Liver (tissue), 9 donors: ENCODE data around the gene LCMT2. TPM values are rescaled to one million over a fixed set of nuclear protein-coding genes. Genes with fewer than 3 reads are reported as not detected.

Source experiments
- DNase-seq: peaks from one replicate; pipeline ENCODE4 v3.0.0-alpha.2; 2017; ENCODE audit warnings: low spot score
- H3K27ac ChIP-seq, 2 donors: one replicate each; pipeline ENCODE4 v1.7.0; 2013; ENCODE audit warnings: inconsistent platforms in 2 of 2, low read length in 2 of 2, control low read depth in 1 of 2, low read depth in 1 of 2, mild to moderate bottlenecking in 1 of 2
- H3K27me3 ChIP-seq, 4 donors: one replicate each; pipeline versions ENCODE4 v1.6.1 to v1.7.0; 2013; ENCODE audit warnings: low read length in 3 of 4, inconsistent platforms in 1 of 4, mild to moderate bottlenecking in 1 of 4, moderate library complexity in 1 of 4; ENCODE audit not compliant: control insufficient read depth in 4 of 4, insufficient read depth in 4 of 4
- H3K36me3 ChIP-seq, 4 donors: one replicate each; pipeline versions ENCODE4 v1.6.1 to v1.7.0; 2013; ENCODE audit warnings: low read length in 3 of 4, mild to moderate bottlenecking in 3 of 4, low read depth in 1 of 4, moderate library complexity in 1 of 4; ENCODE audit not compliant: control insufficient read depth in 4 of 4, insufficient read depth in 3 of 4
- H3K4me1 ChIP-seq, 4 donors: one replicate each; pipeline versions ENCODE4 v1.6.1 to v1.7.0; 2013; ENCODE audit warnings: low read length in 3 of 4, mild to moderate bottlenecking in 3 of 4, moderate library complexity in 1 of 4; ENCODE audit not compliant: control insufficient read depth in 4 of 4, insufficient read depth in 4 of 4
- H3K4me3 ChIP-seq, 3 donors: one replicate each; pipeline versions ENCODE4 v1.6.1 to v1.7.0; 2013; ENCODE audit warnings: low read length in 3 of 3, control low read depth in 1 of 3, low read depth in 1 of 3, mild to moderate bottlenecking in 1 of 3
- H3K9ac ChIP-seq, 2 donors: one replicate each; pipeline ENCODE4 v1.7.0; 2013; ENCODE audit warnings: low read length in 2 of 2, mild to moderate bottlenecking in 2 of 2, moderate library complexity in 2 of 2, control low read depth in 1 of 2, low read depth in 1 of 2
- H3K9me3 ChIP-seq, 4 donors: one replicate each; pipeline versions ENCODE4 v1.6.1 to v1.7.0; 2013; ENCODE audit warnings: low read length in 3 of 4; ENCODE audit not compliant: control insufficient read depth in 4 of 4
- ATF3 ChIP-seq: IDR thresholded peaks from 2 replicates; pipeline ENCODE4 v1.6.1; 2016; ENCODE audit warnings: antibody characterized with exemption
- EGR1 ChIP-seq, 2 donors: IDR thresholded peaks; 2 replicates each; pipeline ENCODE4 v1.6.1; 2016 to 2018; ENCODE audit warnings: antibody characterized with exemption in 2 of 2, low read depth in 2 of 2
- FOXA1 ChIP-seq: IDR thresholded peaks from 2 replicates; pipeline ENCODE4 v1.6.1; 2016; ENCODE audit warnings: antibody characterized with exemption
- FOXA2 ChIP-seq: IDR thresholded peaks from 2 replicates; pipeline ENCODE4 v1.6.1; 2016; ENCODE audit warnings: antibody characterized with exemption
- GABPA ChIP-seq, 2 donors: IDR thresholded peaks in 1 of 2; conservative IDR thresholded peaks in 1 of 2; 2 replicates each; pipeline ENCODE4 v1.6.1; 2016; ENCODE audit warnings: antibody characterized with exemption in 2 of 2, mild to moderate bottlenecking in 1 of 2, moderate library complexity in 1 of 2
- HNF4A ChIP-seq, 2 donors: conservative IDR thresholded peaks; 2 replicates each; pipeline ENCODE4 v1.6.1; 2016; ENCODE audit warnings: antibody characterized with exemption in 2 of 2, mild to moderate bottlenecking in 2 of 2
- JUND ChIP-seq, 2 donors: IDR thresholded peaks; 2 replicates each; pipeline ENCODE4 v1.6.1; 2016; ENCODE audit warnings: antibody characterized with exemption in 2 of 2
- RAD21 ChIP-seq, 2 donors: IDR thresholded peaks; 2 replicates each; pipeline ENCODE4 v1.6.1; 2016; ENCODE audit warnings: antibody characterized with exemption in 2 of 2, mild to moderate bottlenecking in 2 of 2
- RXRA ChIP-seq, 2 donors: IDR thresholded peaks; 2 replicates each; pipeline ENCODE4 v1.6.1; 2017 to 2018; ENCODE audit warnings: antibody characterized with exemption in 2 of 2, mild to moderate bottlenecking in 1 of 2
- SP1 ChIP-seq: IDR thresholded peaks from 2 replicates; pipeline ENCODE4 v1.6.1; 2018; ENCODE audit warnings: antibody characterized with exemption, mild to moderate bottlenecking
- TAF1 ChIP-seq: conservative IDR thresholded peaks from 2 replicates; pipeline ENCODE4 v1.6.1; 2016; ENCODE audit warnings: antibody characterized with exemption, mild to moderate bottlenecking
- YY1 ChIP-seq: IDR thresholded peaks from 2 replicates; pipeline ENCODE4 v1.6.1; 2016; ENCODE audit warnings: antibody characterized with exemption, mild to moderate bottlenecking
- ZBTB33 ChIP-seq: IDR thresholded peaks from 2 replicates; pipeline ENCODE4 v1.6.1; 2016; ENCODE audit warnings: antibody characterized with exemption
- WGBS: extraction: QIAGEN DNeasy Blood & Tissue Kit; methylation state at CpG from one replicate; pipeline ENCODE4 v1.1.7; 2013; 5-methylcytosine and 5-hydroxymethylcytosine counted together
- polyA plus RNA-seq, 2 donors: library from polyadenylated mRNA; stranded (reverse) in 1 of 2; unstranded in 1 of 2; fragments of 200-250 nt in 1 of 2; fragments of >200 nt in 1 of 2; fragmentation: Nextera tagmentation in 1 of 2; extraction: Ambion mirVana in 1 of 2; gene quantifications; one replicate each; pipeline versions ENCODE4 v1.2.1 to v1.2.3, GENCODE V29; 2013 to 2015
- total RNA-seq, 2 donors: library from RNA; depleted of rRNA; stranded (reverse); fragments of >200 nt; gene quantifications; one replicate each; pipeline ENCODE4 v1.2.3, GENCODE V29; 2014
- TF ChIP-seq, protein P1 (sequence below): IDR thresholded peaks from 2 replicates; pipeline ENCODE4 v1.6.1; 2016; ENCODE audit warnings: antibody characterized with exemption
- TF ChIP-seq, protein P2 (sequence below): fragments of 150-350 bp; IDR thresholded peaks from 2 replicates; pipeline ENCODE4 v1.5.1; 2017; ENCODE audit warnings: improper control_type of control experiment, low read depth, low read length; ENCODE audit not compliant: missing input control
- donor health status: healthy.
- donor health status: healthy.
- donor health status: healthy.
- donor health status: healthy.
- donor health status: healthy.

The LCMT2 gene
- total and polyA plus RNA-seq, 4 donors: 3.1 to 4.3 (median 3.9) TPM

GRCh38 chr15:43277901-43278300, 52.5 kb downstream of the LCMT2 start:
- no peak overlapping the region for H3K4me3 ChIP-seq
- no peaks in the 10 kb centered on the region for H3K27me3 ChIP-seq
- H3K36me3 ChIP-seq: no peaks in the 10 kb centered on the region
- TF ChIP-seq ZBTB33 (no peak), RAD21 (IDR thresholded peaks at IDR 0.05) (no peak), TAF1 (no peak), JUND (IDR thresholded peaks at IDR 0.05) (no peak), GABPA (IDR thresholded peaks at IDR 0.05 in 1 of 2, conservative IDR thresholded peaks at IDR 0.05 in 1 of 2) (no peak), HNF4A (conservative IDR thresholded peaks at IDR 0.05) (no peak), YY1 (no peak), EGR1 (IDR thresholded peaks at IDR 0.05; ENCODE audit: low read depth in 2 of 2) (no peak), ATF3 (no peak)
- TF ChIP-seq, protein P1, sequence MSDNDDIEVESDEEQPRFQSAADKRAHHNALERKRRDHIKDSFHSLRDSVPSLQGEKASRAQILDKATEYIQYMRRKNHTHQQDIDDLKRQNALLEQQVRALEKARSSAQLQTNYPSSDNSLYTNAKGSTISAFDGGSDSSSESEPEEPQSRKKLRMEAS: no peak
- H3K27ac ChIP-seq: no peak overlapping the region
- 61% methylated on average over 4 of the region's 4 CpGs for WGBS
- no peak for DNase-seq
- H3K4me1 ChIP-seq: no peaks in the 10 kb centered on the region
- H3K9me3 ChIP-seq: no peaks in the 10 kb centered on the region
- H3K9ac ChIP-seq: no peak overlapping the region

DNA sequence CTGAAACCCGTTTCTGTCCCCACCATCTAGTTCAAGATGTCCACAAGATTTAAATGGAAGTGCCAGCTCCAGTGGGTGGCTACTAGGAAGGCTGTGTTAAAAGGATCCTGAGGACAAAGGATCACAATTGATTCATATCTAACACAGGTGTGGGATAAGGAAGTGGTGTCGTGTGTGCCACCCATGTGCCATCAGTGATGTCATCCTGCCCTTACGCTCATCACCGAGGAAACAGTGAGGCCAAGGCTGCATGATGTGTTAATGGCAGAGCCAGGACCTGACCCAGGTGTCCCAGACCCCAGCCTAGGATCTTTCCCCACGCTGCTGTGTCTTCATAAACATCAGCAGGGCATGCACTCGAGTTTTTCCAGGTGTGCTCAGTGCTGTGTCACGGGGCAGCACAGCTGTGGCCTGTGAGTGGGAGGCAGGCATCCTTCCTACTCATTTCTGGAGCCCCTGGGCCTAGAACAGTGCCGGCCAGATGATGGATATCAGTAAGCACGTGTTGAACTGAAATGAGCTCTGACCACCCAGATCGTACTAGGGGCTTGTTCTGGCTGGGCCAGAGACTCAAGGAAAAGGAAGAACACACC, 53.0 kb downstream of the LCMT2 start:
- TF ChIP-seq RAD21 (IDR thresholded peaks at IDR 0.05) (no peak), EGR1 (IDR thresholded peaks at IDR 0.05; ENCODE audit: low read depth in 2 of 2) (no peak)
- no peak for DNase-seq
- Histone ChIP-seq H3K9ac (no peak overlapping the region), H3K9me3 (no peaks in the 10 kb centered on the region), H3K27ac (no peak overlapping the region), H3K36me3 (no peaks in the 10 kb centered on the region), H3K27me3 (no peaks in the 10 kb centered on the region), H3K4me3 (no peak overlapping the region), H3K4me1 (no peaks in the 10 kb centered on the region)
- WGBS: 70% methylated on average over 10 of the region's 10 CpGs

DNA sequence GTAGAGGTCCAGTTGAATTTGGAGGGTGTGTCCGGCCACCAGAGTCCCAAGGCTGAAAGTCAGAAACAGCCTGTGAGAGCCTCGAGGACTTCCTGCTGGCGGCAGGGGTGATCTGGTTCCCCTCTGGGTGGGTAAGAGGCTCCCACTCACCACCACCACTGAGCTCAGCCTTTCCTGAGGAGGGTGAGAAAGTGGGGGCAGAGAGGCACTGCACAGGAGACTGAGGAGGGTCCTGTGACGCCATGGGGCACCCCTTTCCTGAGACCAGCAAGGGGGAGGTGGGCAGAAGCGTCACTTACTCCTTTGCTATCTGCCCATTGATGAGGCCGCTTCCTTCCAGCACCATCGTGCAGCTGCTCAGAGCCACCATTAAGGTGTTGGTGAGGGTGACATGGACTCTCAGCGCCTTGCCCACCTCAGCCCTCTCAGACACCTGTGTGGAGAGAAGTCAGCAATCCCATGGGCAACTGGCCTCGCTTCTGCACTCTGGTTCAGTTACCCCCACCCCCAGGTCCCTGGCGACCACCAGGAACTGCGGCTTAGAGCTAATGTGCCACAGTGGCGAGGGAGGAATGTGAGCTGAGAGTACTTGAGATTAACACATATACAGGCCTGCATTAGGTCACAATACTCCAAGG, 53.7 kb downstream of the LCMT2 start:
- Histone ChIP-seq H3K4me3 (no peak overlapping the region), H3K4me1 (no peaks in the 10 kb centered on the region), H3K36me3 (no peaks in the 10 kb centered on the region), H3K27me3 (no peaks in the 10 kb centered on the region), H3K27ac (no peak overlapping the region), H3K9ac (no peak overlapping the region), H3K9me3 (no peaks in the 10 kb centered on the region)
- TF ChIP-seq RAD21 (IDR thresholded peaks at IDR 0.05) (no peak), GABPA (IDR thresholded peaks at IDR 0.05 in 1 of 2, conservative IDR thresholded peaks at IDR 0.05 in 1 of 2) (no peak), ATF3 (no peak), ZBTB33 (no peak), FOXA2 (no peak), HNF4A (conservative IDR thresholded peaks at IDR 0.05) (no peak), SP1 (no peak), FOXA1 (no peak), RXRA (IDR thresholded peaks at IDR 0.05) (no peak), EGR1 (IDR thresholded peaks at IDR 0.05; ENCODE audit: low read depth in 2 of 2) (no peak), TAF1 (no peak)
- TF ChIP-seq, protein P2, sequence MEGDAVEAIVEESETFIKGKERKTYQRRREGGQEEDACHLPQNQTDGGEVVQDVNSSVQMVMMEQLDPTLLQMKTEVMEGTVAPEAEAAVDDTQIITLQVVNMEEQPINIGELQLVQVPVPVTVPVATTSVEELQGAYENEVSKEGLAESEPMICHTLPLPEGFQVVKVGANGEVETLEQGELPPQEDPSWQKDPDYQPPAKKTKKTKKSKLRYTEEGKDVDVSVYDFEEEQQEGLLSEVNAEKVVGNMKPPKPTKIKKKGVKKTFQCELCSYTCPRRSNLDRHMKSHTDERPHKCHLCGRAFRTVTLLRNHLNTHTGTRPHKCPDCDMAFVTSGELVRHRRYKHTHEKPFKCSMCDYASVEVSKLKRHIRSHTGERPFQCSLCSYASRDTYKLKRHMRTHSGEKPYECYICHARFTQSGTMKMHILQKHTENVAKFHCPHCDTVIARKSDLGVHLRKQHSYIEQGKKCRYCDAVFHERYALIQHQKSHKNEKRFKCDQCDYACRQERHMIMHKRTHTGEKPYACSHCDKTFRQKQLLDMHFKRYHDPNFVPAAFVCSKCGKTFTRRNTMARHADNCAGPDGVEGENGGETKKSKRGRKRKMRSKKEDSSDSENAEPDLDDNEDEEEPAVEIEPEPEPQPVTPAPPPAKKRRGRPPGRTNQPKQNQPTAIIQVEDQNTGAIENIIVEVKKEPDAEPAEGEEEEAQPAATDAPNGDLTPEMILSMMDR: no peak
- TF ChIP-seq, protein P1: no peak
- 69% methylated on average over 12 of the region's 12 CpGs for WGBS
- no peak for DNase-seq
